ENCODE data around the gene MYO5B.

GRCh38 chr18:49841236-49842217 lies 353.4 kb downstream of the MYO5B start:
- TF ChIP-seq, protein P1, sequence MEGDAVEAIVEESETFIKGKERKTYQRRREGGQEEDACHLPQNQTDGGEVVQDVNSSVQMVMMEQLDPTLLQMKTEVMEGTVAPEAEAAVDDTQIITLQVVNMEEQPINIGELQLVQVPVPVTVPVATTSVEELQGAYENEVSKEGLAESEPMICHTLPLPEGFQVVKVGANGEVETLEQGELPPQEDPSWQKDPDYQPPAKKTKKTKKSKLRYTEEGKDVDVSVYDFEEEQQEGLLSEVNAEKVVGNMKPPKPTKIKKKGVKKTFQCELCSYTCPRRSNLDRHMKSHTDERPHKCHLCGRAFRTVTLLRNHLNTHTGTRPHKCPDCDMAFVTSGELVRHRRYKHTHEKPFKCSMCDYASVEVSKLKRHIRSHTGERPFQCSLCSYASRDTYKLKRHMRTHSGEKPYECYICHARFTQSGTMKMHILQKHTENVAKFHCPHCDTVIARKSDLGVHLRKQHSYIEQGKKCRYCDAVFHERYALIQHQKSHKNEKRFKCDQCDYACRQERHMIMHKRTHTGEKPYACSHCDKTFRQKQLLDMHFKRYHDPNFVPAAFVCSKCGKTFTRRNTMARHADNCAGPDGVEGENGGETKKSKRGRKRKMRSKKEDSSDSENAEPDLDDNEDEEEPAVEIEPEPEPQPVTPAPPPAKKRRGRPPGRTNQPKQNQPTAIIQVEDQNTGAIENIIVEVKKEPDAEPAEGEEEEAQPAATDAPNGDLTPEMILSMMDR (optimal IDR thresholded peaks at IDR 0.05 in 1 of 3, IDR thresholded peaks at IDR 0.05 in 1 of 3, conservative IDR thresholded peaks at IDR 0.05 in 1 of 3; ENCODE audit: extremely low read depth in 1 of 3, insufficient read depth in 2 of 3, low read length in 3 of 3), result no peak
- no peak for TF ChIP-seq EZH2 (IDR thresholded peaks at IDR 0.05; ENCODE audit: low read length)

Measured in keratinocyte (primary cell).